ENCODE measurements around the gene SHMT1. TPM values are rescaled to one million over a fixed set of nuclear protein-coding genes. Genes with fewer than 3 reads are reported as not detected.

Gene SHMT1
- total RNA-seq, 3 donors from 2014 or later = 30.0 to 49.3 (median 30.9) TPM

- no peak for TF ChIP-seq CTCF (IDR thresholded peaks at IDR 0.05)
- DNase-seq (no peak), ATAC-seq (no peak)
- H3K36me3 ChIP-seq (ENCODE audit: low read depth) = peaks cover 7% of the 10 kb centered on the region
- no peak overlapping the region for H3K4me3 ChIP-seq
- intact Hi-C loops (cut with DNase I, micrococcal nuclease) = no loop called here
- no peaks in the 10 kb centered on the region for H3K9me3 ChIP-seq
- peaks cover 44% of the 10 kb centered on the region for H3K4me1 ChIP-seq (ENCODE audit: low read depth)
Observed at GRCh38 chr17:18318771-18319450, 44.4 kb downstream of the SHMT1 start.

- ATAC-seq (no peak), DNase-seq (no peak)
- intact Hi-C loops (cut with DNase I, micrococcal nuclease) = no loop called here
- Histone ChIP-seq H3K4me1 (ENCODE audit: low read depth) (peaks cover 52% of the 10 kb centered on the region), H3K36me3 (ENCODE audit: low read depth) (peaks cover 4% of the 10 kb centered on the region), H3K9me3 (no peaks in the 10 kb centered on the region), H3K4me3 (no peak overlapping the region)
- TF ChIP-seq CTCF (IDR thresholded peaks at IDR 0.05) = no peak
Observed at GRCh38 chr17:18318117-18318516, 45.2 kb downstream of the SHMT1 start.

DNA sequence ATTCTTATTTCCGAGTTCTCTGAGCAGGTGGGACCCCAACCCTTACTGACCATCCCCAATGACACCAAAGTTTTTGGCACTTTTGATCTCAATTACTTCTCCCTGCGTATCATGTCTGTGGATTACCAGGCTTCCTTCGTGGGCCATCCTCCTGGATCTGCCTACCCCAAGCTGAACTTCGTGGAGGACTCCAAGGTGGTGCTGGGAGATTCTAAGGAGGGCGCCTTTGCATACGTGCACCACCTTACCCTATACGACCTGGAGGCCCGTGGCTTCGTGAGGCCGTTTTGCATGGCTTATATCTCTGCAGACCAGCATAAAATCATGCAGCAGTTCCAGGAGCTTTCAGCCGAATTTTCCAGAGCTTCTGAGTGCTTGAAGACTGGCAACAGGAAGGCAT, 47.4 kb downstream of the SHMT1 start:
- Histone ChIP-seq H3K4me1 (ENCODE audit: low read depth) (peaks cover 56% of the 10 kb centered on the region), H3K36me3 (ENCODE audit: low read depth) (no peaks in the 10 kb centered on the region), H3K9me3 (no peaks in the 10 kb centered on the region), H3K4me3 (peak overlapping the region; percentile 85)
- intact Hi-C loops (cut with DNase I, micrococcal nuclease) = no loop called here
- DNase-seq (no peak), ATAC-seq (no peak)
- no peak for TF ChIP-seq CTCF (IDR thresholded peaks at IDR 0.05)

- H3K4me1 ChIP-seq (ENCODE audit: low read depth) = peaks cover 56% of the 10 kb centered on the region
- no peaks in the 10 kb centered on the region for H3K36me3 ChIP-seq (ENCODE audit: low read depth)
- intact Hi-C loops (cut with DNase I, micrococcal nuclease) = no loop called here
- ATAC-seq (peak; percentile 9), DNase-seq (peak in 2 of 3 donors; percentile 40 to 58)
- TF ChIP-seq CTCF (IDR thresholded peaks at IDR 0.05) = no peak
- no peaks in the 10 kb centered on the region for H3K9me3 ChIP-seq
- peak overlapping the region; percentile 85 for H3K4me3 ChIP-seq
Observed at GRCh38 chr17:18315562-18315922, 47.8 kb downstream of the SHMT1 start.

GRCh38 chr17:18314731-18315561, 48.4 kb downstream of the SHMT1 start, which contains the start of the genes SMCR8 and TOP3A:
SMCR8 (plus strand) TSS chr17:18315293; CDS start chr17:18315790, 497 bp downstream.
TOP3A (minus strand) TSS chr17:18314994; CDS start chr17:18314778, 216 bp downstream.
- ATAC-seq (peak; percentile 97), DNase-seq (peak; percentile 98 to 99 (median 98))
- intact Hi-C loops (cut with DNase I, micrococcal nuclease) = no loop called here
- no peaks in the 10 kb centered on the region for H3K36me3 ChIP-seq (ENCODE audit: low read depth)
- TF ChIP-seq CTCF (IDR thresholded peaks at IDR 0.05) = no peak
- no peaks in the 10 kb centered on the region for H3K9me3 ChIP-seq
- peaks cover 55% of the 10 kb centered on the region for H3K4me1 ChIP-seq (ENCODE audit: low read depth)
- peak within 1 kb of the TSS; percentile 85 for H3K4me3 ChIP-seq
